Measurements from ENCODE around the gene CDCP1.

GRCh38 chr3:45067941-45068340 is 78.2 kb downstream of the CDCP1 start:
- TF ChIP-seq, protein P1, sequence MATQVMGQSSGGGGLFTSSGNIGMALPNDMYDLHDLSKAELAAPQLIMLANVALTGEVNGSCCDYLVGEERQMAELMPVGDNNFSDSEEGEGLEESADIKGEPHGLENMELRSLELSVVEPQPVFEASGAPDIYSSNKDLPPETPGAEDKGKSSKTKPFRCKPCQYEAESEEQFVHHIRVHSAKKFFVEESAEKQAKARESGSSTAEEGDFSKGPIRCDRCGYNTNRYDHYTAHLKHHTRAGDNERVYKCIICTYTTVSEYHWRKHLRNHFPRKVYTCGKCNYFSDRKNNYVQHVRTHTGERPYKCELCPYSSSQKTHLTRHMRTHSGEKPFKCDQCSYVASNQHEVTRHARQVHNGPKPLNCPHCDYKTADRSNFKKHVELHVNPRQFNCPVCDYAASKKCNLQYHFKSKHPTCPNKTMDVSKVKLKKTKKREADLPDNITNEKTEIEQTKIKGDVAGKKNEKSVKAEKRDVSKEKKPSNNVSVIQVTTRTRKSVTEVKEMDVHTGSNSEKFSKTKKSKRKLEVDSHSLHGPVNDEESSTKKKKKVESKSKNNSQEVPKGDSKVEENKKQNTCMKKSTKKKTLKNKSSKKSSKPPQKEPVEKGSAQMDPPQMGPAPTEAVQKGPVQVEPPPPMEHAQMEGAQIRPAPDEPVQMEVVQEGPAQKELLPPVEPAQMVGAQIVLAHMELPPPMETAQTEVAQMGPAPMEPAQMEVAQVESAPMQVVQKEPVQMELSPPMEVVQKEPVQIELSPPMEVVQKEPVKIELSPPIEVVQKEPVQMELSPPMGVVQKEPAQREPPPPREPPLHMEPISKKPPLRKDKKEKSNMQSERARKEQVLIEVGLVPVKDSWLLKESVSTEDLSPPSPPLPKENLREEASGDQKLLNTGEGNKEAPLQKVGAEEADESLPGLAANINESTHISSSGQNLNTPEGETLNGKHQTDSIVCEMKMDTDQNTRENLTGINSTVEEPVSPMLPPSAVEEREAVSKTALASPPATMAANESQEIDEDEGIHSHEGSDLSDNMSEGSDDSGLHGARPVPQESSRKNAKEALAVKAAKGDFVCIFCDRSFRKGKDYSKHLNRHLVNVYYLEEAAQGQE (IDR thresholded peaks at IDR 0.05; ENCODE audit: low read depth), result no peak
- TF ChIP-seq ZBTB7A (IDR thresholded peaks at IDR 0.05; ENCODE audit: low read depth) (no peak), CREB1 (IDR thresholded peaks at IDR 0.05; ENCODE audit: low read depth) (no peak), EP300 (IDR thresholded peaks at IDR 0.05; ENCODE audit: borderline replicate concordance) (no peak), CEBPB (IDR thresholded peaks at IDR 0.05) (no peak), YY1 (IDR thresholded peaks at IDR 0.05; ENCODE audit: low read depth) (no peak), TCF12 (IDR thresholded peaks at IDR 0.05; ENCODE audit: low read depth) (no peak), TEAD4 (IDR thresholded peaks at IDR 0.05) (no peak)
